HK-2 (cell line): ENCODE results near the gene NINJ1.

Source experiments
- DNase-seq: peaks from one replicate; pipeline ENCODE4 v3.0.0-alpha.2; 2018; ENCODE audit not compliant: unreplicated experiment

NINJ1 gene

GRCh38 chr9:93132287-93132927, 1.6 kb downstream of the NINJ1 start:
- DNase-seq: peak; percentile 35

- DNase-seq: no peak
Observed at GRCh38 chr9:93131599-93132286, 2.3 kb downstream of the NINJ1 start.

GRCh38 chr9:93130861-93131481, 3.1 kb downstream of the NINJ1 start:
- DNase-seq: no peak

- DNase-seq: no peak
Observed at GRCh38 chr9:93129691-93130500, 4.2 kb downstream of the NINJ1 start.

GRCh38 chr9:93129286-93129685, 4.8 kb downstream of the NINJ1 start:
- no peak for DNase-seq

- no peak for DNase-seq
Observed at GRCh38 chr9:93128715-93129224, 5.3 kb downstream of the NINJ1 start.

- DNase-seq: no peak
Observed at GRCh38 chr9:93128011-93128714, 5.9 kb downstream of the NINJ1 start.

GRCh38 chr9:93127395-93127911, 6.6 kb downstream of the NINJ1 start:
- no peak for DNase-seq

- no peak for DNase-seq
Observed at GRCh38 chr9:93126825-93127368, 7.2 kb downstream of the NINJ1 start.

- no peak for DNase-seq
Observed at GRCh38 chr9:93126151-93126781, 7.8 kb downstream of the NINJ1 start.

GRCh38 chr9:93125331-93125894, 8.6 kb downstream of the NINJ1 start:
- DNase-seq: no peak

GRCh38 chr9:93124793-93125192, 9.3 kb downstream of the NINJ1 start:
- no peak for DNase-seq

GRCh38 chr9:93123561-93124283, 10.3 kb downstream of the NINJ1 start:
- no peak for DNase-seq

- no peak for DNase-seq
Observed at GRCh38 chr9:93122721-93123221, 11.3 kb downstream of the NINJ1 start.

- DNase-seq: no peak
Observed at GRCh38 chr9:93121316-93122241, 12.5 kb downstream of the NINJ1 start.

- DNase-seq: no peak
Observed at GRCh38 chr9:93120846-93121315, 13.2 kb downstream of the NINJ1 start.

GRCh38 chr9:93119953-93120845, 13.9 kb downstream of the NINJ1 start:
- peak; percentile 96 for DNase-seq
